Activated CD8-positive, alpha-beta memory T cell treated with anti-CD3 and anti-CD28 coated beads, Interleukin-2, amount 50 U/mL, for 1 hour (primary cell): ENCODE results near the gene OXCT1.

Source experiments
- DNase-seq: peaks from one replicate; pipeline ENCODE4 v3.0.0-alpha.2; 2020; ENCODE audit errors: extremely low read depth

Gene OXCT1

GRCh38 chr5:41869724-41870626 lies at the start of gene OXCT1:
Gene OXCT1, minus strand, starts transcription at chr5:41870425. Its CDS starts 67 bp downstream, at chr5:41870358.
- peak; percentile 88 for DNase-seq

GRCh38 chr5:41918105-41918504 lies 47.9 kb upstream of the OXCT1 start:
- DNase-seq = no peak

- no peak for DNase-seq
Measured at GRCh38 chr5:41908374-41909079, 38.3 kb upstream of the OXCT1 start.

GRCh38 chr5:41906151-41906550 lies 35.9 kb upstream of the OXCT1 start:
- no peak for DNase-seq

DNA sequence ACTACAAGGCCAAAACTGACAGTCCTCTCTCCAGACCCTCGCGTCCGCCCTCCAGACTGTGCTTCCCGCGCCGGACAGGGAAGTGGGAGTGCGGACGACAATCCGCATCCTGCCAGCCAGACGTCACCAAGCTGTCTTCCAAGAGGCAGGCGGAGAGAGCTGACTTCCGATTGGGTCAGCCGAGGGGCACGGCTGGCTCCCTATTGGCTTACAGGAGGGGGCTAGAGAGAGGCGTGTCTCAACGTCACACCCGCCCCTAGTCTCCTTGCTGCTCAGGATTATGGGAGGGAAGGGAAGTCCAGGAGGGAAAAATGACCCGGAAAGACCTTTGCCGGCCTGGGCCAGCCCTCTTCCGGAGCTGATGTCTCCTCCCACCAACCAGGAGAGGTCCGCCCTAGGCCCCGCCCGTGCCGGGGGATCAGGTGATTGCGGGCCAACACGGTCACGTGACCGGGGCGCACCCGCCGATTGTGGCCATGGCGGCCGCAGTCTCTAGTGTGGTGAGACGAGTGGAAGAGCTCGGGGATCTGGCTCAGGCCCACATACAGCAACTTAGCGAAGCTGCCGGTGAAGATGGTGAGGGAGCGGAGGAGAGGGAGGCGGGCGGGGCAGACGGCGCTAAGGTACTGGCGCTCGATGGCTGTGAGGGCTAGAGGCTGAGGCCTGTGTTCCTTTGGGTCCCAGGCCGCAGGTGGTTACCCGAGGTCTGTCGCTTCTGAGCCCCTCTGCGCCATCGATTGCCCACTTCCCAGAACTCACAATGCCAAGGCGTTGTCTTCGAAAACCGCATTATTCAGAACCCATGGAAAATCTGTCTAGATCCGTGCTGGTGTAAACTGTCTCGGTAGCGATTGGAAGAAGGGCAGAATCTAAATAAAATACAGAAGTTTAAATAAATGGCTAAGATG lies 33.9 kb upstream of the OXCT1 start, which contains the start of gene RIMOC1:
TSS of gene RIMOC1 (plus strand) at position 453 of the 908 bp plus-strand sequence. CDS start at position 477, 24 bp downstream.
- peak; percentile 94 for DNase-seq

- DNase-seq = no peak
Measured at GRCh38 chr5:41903382-41903891, 33.2 kb upstream of the OXCT1 start.

DNA sequence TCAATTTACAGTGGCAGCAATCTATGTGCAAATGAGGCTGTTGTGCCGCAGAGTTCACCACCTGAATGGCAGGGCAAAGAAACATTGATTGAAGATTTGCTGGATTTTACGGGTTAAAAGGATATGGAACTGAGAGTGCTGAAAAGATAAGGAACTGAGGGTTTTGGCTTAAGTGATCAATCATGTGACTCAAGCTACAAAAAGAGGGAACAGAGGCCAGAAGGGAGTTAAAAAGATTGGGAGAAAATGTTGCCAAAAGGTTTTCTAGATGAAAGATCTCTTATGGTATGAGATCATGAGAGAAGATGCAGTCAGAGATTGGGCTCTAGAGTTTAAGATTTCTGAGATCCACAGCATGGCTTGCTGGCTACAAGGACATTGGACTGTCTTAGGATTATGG lies 26.0 kb upstream of the OXCT1 start:
- no peak for DNase-seq

DNA sequence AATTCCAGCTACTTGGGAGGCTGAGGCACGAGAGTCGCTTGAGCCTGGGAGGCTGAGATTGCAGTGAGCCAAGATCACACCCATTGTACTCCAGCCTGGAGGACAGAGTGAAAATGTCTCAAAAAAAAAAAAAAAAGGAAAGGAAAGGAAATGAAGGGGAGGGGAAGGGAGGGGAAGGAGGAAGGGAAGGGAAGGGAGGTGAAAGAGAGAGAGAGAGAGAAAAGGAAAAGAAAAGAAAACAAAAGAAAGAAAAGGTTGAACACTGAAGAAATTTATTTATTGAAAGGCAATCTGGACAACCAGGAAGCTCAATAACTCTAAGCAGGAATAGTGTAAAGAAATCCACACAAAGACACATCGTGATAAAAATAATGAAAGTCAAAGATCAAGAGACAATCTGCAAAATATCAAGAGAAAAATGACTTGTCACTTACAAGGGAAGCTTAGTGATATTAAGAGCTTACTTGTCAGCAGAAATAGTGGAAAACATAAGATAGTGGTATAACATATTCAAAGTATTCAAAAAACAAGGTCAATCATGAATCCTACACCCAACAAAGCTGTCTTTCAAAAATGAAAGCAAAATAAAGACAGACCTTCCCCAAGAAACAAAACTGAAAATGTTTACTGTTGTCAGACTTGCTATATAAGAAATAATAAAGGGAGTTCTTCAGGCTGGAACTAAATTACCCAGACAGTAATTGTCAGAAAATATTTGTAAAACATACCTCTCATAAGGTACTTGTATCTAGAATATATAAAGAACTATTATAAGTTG lies 23.0 kb upstream of the OXCT1 start:
- no peak for DNase-seq

- DNase-seq = no peak
Measured at GRCh38 chr5:41892031-41892430, 21.8 kb upstream of the OXCT1 start.

GRCh38 chr5:41891066-41891707 lies 21.0 kb upstream of the OXCT1 start:
- DNase-seq = no peak

DNA sequence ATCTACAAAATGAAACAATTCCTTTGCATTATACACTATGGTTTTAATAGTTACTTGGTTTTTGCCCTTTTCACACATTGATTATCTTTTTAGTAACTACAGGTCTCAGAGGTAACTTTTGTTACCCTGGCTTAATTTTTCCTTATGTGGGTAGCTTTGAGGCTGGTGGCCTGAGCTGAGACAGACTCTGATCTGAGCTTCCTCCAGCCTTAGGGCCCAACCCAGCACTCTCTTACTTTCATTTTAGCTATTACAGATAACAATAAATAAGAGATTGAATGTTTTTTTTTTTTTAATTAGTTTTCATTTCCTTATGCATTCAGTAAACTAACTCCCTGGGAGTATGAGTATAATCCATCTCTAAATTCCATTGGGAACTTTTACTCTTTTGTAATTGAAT lies 15.1 kb upstream of the OXCT1 start:
- no peak for DNase-seq

DNA sequence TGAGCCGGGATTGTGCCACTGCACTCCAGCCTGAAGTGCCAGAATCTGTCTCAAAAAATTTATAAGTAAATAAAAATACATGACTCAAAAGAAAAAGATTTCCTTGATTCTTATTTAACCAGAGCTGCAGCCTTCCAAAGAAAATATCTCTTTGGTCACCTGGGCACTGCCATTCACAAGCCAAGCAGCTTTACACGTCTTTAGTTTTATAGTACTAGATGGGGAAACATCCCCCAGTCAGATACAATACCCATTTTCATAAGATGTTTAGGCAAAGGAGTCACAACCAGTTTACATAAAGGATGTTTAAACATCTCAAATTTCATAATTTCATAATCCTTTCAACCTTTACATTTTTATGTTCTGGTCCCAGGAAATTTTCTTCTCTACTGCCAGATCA lies 13.7 kb upstream of the OXCT1 start:
- DNase-seq = no peak

DNA sequence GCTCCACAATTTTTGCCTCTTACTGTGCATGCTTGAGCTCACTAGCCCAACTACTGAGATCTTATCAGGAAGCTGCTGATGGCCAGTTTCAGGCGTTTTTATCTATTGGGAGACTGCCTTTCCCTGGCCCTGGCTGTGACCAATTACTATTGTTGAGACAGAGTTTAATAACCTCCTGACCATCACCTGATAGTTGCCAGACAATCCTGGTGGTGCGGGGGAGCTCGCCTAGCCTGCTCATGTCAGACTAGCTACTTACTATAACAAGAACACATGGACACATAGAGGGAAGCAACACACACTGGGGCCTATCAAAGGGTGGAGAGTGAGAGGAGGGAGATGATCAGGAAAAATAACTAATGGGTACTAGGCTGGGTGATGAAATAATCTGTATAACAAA lies 13.0 kb upstream of the OXCT1 start:
- no peak for DNase-seq

DNA sequence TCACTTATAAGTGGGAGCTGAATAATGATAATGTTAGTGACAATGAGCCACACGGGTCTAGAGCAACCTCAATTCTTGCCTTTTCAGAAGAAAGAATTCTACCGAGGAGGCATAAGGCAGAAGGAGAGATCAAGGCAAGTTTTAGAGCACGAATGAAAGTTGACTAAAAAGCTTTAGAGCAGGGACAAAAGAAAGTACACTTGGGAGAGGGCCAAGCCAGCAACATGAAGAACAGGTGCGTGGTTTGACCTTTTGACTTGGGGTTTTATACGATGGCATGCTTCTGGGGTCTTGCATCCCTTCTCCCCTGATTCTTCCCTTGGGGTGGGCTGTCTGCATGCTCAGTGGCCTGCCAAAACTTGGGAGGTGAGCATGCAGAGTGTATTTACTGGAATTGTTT lies 12.5 kb upstream of the OXCT1 start:
- no peak for DNase-seq

GRCh38 chr5:41878643-41879478 lies 8.6 kb upstream of the OXCT1 start:
- DNase-seq = no peak

GRCh38 chr5:41878173-41878572 lies 7.9 kb upstream of the OXCT1 start:
- no peak for DNase-seq

GRCh38 chr5:41877408-41877807 lies 7.2 kb upstream of the OXCT1 start:
- DNase-seq = no peak

GRCh38 chr5:41876678-41877077 lies 6.5 kb upstream of the OXCT1 start:
- DNase-seq = no peak

GRCh38 chr5:41875121-41875520 lies 4.9 kb upstream of the OXCT1 start:
- no peak for DNase-seq
